HCT116 (cell line): ENCODE results near the gene KCNH5.

ENCODE experiments used
- EZH2 ChIP-seq: fragments of 200-600 bp; sonication (generic); IDR thresholded peaks from 2 replicates; pipeline ENCODE4 v1.6.1; 2017; ENCODE audit warnings: antibody characterized with exemption, mixed run types
- SP1 ChIP-seq: IDR thresholded peaks from 2 replicates; pipeline ENCODE4 v1.6.1; 2012; ENCODE audit warnings: low read depth
- TCF7L2 ChIP-seq: IDR thresholded peaks from 2 replicates; pipeline ENCODE4 v1.7.0; 2011; ENCODE audit warnings: borderline replicate concordance, inconsistent platforms; ENCODE audit not compliant: insufficient read depth, insufficient read length; ENCODE audit errors: extremely low read depth
- ZFX ChIP-seq: fragments of 450-650 bp; IDR thresholded peaks from 2 replicates; pipeline ENCODE4 v1.6.1; 2017
- TF ChIP-seq, protein P1 (sequence below), 3 experiments: fragments of 200-600 bp in 1 of 3; sonication (generic) in 1 of 3; IDR thresholded peaks in 2 of 3; conservative IDR thresholded peaks in 1 of 3; 2 replicates each; pipeline ENCODE4 v1.5.1; 2012 to 2017; ENCODE audit warnings: low read depth in 2 of 3, low read length in 2 of 3, antibody characterized with exemption in 1 of 3, borderline replicate concordance in 1 of 3, control low read depth in 1 of 3, mild to moderate bottlenecking in 1 of 3, mixed read lengths in 1 of 3, mixed run types in 1 of 3, moderate library complexity in 1 of 3; ENCODE audit not compliant: insufficient read depth in 1 of 3
- TF ChIP-seq, protein P2 (sequence below): IDR thresholded peaks from 2 replicates; pipeline ENCODE4 v1.6.1; 2012; ENCODE audit warnings: low read depth

DNA sequence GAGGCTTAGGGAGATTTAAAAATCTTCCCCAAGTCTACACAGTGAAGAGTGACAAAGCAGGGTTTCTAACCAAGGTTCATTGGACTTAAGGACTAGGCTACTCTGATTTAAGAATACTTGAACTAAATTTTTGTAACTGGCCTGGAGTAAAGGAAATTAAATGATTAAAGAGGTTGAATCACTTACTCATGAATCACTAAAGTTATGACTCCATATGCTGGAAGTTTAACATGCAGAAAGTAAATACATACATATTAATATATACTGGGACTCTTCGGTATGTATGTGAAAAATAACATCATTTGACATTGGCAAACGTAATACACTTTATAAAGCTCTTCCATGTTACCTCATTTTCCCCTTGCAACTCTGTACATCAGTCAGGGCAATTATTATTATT is 322.9 kb downstream of the KCNH5 start:
- TF ChIP-seq, protein P1, sequence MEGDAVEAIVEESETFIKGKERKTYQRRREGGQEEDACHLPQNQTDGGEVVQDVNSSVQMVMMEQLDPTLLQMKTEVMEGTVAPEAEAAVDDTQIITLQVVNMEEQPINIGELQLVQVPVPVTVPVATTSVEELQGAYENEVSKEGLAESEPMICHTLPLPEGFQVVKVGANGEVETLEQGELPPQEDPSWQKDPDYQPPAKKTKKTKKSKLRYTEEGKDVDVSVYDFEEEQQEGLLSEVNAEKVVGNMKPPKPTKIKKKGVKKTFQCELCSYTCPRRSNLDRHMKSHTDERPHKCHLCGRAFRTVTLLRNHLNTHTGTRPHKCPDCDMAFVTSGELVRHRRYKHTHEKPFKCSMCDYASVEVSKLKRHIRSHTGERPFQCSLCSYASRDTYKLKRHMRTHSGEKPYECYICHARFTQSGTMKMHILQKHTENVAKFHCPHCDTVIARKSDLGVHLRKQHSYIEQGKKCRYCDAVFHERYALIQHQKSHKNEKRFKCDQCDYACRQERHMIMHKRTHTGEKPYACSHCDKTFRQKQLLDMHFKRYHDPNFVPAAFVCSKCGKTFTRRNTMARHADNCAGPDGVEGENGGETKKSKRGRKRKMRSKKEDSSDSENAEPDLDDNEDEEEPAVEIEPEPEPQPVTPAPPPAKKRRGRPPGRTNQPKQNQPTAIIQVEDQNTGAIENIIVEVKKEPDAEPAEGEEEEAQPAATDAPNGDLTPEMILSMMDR (IDR thresholded peaks at IDR 0.05 in 2 of 3, conservative IDR thresholded peaks at IDR 0.05 in 1 of 3; ENCODE audit: borderline replicate concordance in 1 of 3, insufficient read depth in 1 of 3, low read depth in 2 of 3, low read length in 2 of 3) = no peak
- no peak for TF ChIP-seq EZH2
- TF ChIP-seq, protein P2, sequence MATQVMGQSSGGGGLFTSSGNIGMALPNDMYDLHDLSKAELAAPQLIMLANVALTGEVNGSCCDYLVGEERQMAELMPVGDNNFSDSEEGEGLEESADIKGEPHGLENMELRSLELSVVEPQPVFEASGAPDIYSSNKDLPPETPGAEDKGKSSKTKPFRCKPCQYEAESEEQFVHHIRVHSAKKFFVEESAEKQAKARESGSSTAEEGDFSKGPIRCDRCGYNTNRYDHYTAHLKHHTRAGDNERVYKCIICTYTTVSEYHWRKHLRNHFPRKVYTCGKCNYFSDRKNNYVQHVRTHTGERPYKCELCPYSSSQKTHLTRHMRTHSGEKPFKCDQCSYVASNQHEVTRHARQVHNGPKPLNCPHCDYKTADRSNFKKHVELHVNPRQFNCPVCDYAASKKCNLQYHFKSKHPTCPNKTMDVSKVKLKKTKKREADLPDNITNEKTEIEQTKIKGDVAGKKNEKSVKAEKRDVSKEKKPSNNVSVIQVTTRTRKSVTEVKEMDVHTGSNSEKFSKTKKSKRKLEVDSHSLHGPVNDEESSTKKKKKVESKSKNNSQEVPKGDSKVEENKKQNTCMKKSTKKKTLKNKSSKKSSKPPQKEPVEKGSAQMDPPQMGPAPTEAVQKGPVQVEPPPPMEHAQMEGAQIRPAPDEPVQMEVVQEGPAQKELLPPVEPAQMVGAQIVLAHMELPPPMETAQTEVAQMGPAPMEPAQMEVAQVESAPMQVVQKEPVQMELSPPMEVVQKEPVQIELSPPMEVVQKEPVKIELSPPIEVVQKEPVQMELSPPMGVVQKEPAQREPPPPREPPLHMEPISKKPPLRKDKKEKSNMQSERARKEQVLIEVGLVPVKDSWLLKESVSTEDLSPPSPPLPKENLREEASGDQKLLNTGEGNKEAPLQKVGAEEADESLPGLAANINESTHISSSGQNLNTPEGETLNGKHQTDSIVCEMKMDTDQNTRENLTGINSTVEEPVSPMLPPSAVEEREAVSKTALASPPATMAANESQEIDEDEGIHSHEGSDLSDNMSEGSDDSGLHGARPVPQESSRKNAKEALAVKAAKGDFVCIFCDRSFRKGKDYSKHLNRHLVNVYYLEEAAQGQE = no peak
- no peak for TF ChIP-seq ZFX
- TF ChIP-seq TCF7L2 = no peak
- TF ChIP-seq SP1 = no peak
